PFSK-1 (cell line): ENCODE measurements around the gene CPT1A.

Source experiments
- FOXP2 ChIP-seq: optimal IDR thresholded peaks from 2 replicates; pipeline ENCODE3; 2011; ENCODE audit warnings: borderline replicate concordance, control low read depth, inconsistent platforms; ENCODE audit not compliant: insufficient read depth; ENCODE audit errors: extremely low read length, extremely low read depth
- POLR2AphosphoS5 ChIP-seq: IDR thresholded peaks from 2 replicates; pipeline ENCODE4 v1.6.1; 2012; ENCODE audit warnings: low read depth, mild to moderate bottlenecking, control low read depth, low read length, moderate library complexity
- SIN3A ChIP-seq: IDR thresholded peaks from 2 replicates; pipeline ENCODE4 v1.6.1; 2012; ENCODE audit warnings: mild to moderate bottlenecking, low read length, moderate library complexity, borderline replicate concordance; ENCODE audit not compliant: insufficient read depth
- TAF1 ChIP-seq: IDR thresholded peaks from 2 replicates; pipeline ENCODE4 v1.6.1; 2012; ENCODE audit warnings: low read length, control low read depth, borderline replicate concordance; ENCODE audit not compliant: insufficient read depth
- TF ChIP-seq, protein P1 (sequence below), 2 experiments: IDR thresholded peaks; 2 replicates each; pipeline versions ENCODE4 v1.6.1 to v1.8.0; 2011 to 2012; ENCODE audit warnings: low read depth in 2 of 2, low read length in 2 of 2, control low read depth in 1 of 2, inconsistent platforms in 1 of 2, mild to moderate bottlenecking in 1 of 2, moderate library complexity in 1 of 2; ENCODE audit not compliant: insufficient read depth in 1 of 2

The CPT1A gene

DNA sequence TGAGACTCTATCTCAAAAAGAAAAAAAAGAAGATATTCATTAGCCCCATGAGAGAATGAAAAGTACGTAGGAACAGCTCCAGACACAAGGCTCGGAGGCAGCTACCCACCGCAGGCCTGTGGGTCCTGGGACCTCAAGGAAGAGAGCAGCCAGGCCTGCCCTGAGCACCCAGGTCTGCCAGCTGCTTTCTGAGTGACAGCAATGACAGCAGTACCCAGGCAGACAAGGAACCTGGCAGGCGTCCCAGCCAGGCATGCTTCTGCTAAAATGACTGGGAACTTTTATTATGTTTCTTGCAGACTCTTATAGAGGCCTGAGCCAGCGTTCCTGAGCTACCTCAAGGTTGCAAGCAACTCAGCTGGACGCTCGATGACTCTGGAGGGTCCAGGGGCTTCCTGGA, 31.6 kb downstream of the CPT1A start:
- TF ChIP-seq FOXP2 (no peak), TAF1 (no peak), POLR2AphosphoS5 (no peak), SIN3A (no peak)
- TF ChIP-seq, protein P1, sequence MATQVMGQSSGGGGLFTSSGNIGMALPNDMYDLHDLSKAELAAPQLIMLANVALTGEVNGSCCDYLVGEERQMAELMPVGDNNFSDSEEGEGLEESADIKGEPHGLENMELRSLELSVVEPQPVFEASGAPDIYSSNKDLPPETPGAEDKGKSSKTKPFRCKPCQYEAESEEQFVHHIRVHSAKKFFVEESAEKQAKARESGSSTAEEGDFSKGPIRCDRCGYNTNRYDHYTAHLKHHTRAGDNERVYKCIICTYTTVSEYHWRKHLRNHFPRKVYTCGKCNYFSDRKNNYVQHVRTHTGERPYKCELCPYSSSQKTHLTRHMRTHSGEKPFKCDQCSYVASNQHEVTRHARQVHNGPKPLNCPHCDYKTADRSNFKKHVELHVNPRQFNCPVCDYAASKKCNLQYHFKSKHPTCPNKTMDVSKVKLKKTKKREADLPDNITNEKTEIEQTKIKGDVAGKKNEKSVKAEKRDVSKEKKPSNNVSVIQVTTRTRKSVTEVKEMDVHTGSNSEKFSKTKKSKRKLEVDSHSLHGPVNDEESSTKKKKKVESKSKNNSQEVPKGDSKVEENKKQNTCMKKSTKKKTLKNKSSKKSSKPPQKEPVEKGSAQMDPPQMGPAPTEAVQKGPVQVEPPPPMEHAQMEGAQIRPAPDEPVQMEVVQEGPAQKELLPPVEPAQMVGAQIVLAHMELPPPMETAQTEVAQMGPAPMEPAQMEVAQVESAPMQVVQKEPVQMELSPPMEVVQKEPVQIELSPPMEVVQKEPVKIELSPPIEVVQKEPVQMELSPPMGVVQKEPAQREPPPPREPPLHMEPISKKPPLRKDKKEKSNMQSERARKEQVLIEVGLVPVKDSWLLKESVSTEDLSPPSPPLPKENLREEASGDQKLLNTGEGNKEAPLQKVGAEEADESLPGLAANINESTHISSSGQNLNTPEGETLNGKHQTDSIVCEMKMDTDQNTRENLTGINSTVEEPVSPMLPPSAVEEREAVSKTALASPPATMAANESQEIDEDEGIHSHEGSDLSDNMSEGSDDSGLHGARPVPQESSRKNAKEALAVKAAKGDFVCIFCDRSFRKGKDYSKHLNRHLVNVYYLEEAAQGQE (IDR thresholded peaks at IDR 0.05; ENCODE audit: insufficient read depth in 1 of 2, low read depth in 2 of 2, low read length in 2 of 2), result no peak

DNA sequence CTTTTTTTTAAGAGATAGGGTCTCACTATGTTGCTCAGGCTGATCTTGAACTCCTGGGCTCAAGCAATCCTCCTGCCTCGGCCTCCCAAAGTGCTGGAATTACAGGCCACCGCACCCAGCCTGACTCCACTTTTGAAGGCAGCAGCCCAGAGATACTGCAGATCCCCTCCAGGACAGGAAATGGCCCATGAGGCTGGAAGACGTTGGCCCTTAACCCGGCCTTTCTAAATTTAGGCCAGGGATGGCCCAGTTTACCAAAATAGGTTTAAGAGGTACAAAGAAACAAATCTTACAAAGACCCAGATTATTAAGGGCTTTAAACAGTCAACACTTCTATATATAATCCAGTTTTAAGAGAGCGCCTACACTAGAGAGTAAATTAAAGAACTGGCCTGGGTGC, 32.2 kb downstream of the CPT1A start:
- TF ChIP-seq TAF1, result no peak
- no peak for TF ChIP-seq SIN3A
- no peak for TF ChIP-seq FOXP2
- TF ChIP-seq, protein P1 (IDR thresholded peaks at IDR 0.05; ENCODE audit: insufficient read depth in 1 of 2, low read depth in 2 of 2, low read length in 2 of 2), result no peak
- TF ChIP-seq POLR2AphosphoS5, result no peak

DNA sequence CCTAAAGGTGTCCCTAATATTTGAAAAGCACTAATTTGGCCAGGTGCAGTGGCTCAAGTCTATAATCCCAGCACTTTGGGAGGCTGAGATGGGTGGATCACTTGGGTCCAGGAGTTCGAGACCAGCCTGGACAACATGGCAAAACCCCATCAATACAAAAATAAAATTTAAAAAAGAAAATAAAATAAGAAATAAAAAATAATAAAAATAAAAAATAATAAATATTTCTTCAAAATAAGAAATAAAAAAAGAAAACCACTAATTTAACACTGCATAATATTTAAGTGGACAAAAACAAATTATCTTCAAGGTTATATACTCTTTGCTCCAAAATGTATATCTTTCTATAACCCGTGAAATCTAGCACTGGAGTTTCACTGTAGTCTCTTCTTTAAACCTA, 32.9 kb downstream of the CPT1A start:
- TF ChIP-seq POLR2AphosphoS5, result no peak
- no peak for TF ChIP-seq FOXP2
- no peak for TF ChIP-seq SIN3A
- TF ChIP-seq TAF1, result no peak
- TF ChIP-seq, protein P1 (IDR thresholded peaks at IDR 0.05; ENCODE audit: insufficient read depth in 1 of 2, low read depth in 2 of 2, low read length in 2 of 2), result no peak

DNA sequence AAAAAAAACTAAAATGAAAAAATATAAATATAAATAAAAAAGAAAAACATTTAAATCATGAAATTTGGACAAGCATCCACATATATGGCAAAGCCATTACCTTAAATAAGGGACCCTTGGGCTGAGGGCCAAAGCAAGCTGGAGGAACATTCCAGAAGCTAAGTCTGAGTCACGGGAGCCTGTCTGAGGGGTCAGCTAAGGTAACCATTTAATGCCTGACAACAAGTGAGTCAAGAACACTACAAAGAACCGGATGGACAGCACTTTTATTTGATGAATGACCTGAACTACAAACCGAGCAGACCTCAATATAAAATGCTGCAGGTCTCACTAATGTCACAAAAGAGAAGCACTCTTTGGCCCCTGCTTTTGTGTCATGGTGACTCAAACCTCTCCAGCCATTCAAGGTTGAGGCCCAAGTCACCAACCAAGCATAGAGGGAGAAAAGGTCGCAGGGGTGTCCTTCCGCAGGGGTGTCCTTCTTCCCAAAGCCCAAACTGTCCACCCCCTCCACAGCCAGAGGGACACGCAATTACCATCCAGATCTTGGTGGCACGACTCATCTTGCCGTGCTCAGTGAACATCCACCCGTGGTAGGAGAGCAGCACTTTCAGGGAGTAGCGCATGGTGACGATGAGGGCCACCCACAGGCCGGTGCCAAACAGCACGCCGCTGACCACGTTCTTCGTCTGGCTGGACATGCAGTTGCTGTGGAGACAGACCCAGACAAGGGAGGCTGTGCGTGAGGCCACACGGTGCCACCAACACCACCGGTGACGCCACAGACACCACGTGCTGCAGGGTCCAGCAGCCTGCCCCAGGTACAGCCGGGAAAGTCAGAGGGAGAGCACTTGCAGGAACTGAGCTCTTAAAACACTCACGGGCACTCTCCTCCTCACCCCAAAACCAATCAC, 34.5 kb downstream of the CPT1A start:
- no peak for TF ChIP-seq POLR2AphosphoS5
- no peak for TF ChIP-seq TAF1

DNA sequence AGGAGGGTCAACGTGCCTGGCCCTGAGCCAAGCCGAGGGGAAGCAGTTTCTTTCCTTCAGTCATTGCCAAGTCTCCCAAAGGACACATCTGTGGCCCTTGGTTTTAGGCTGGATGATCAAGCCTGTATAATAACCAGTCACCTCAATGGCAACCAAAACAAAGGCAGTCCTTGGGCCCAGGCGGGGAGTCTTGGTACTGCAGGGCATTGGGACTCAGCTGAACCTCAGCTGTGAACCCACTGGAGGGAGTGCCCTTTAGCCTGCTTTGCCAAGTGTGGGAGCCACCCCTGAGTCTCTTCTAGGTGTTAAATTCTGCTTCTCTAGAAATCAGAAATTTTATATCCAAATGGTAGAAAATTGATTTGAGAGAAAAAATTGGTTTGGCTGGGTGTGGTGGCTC, 36.9 kb downstream of the CPT1A start:
- TF ChIP-seq TAF1 (no peak), SIN3A (no peak), POLR2AphosphoS5 (no peak), FOXP2 (no peak)
- TF ChIP-seq, protein P1 (IDR thresholded peaks at IDR 0.05; ENCODE audit: insufficient read depth in 1 of 2, low read depth in 2 of 2, low read length in 2 of 2), result no peak
